NCI-H1436 treated with DMSO at 0.1 percent for 48 hours (cell line): ENCODE results near the gene C2orf74.
"Not testable (repeated sequence)": the region's sequence is repeated elsewhere in the genome, so short reads cannot be mapped to it uniquely, and the experiment has no call there.

Experiments
- DNase-seq: peaks from one replicate; lab custom pipeline; 2025; lab: John Stamatoyannopoulos, UW

C2orf74 gene

DNA sequence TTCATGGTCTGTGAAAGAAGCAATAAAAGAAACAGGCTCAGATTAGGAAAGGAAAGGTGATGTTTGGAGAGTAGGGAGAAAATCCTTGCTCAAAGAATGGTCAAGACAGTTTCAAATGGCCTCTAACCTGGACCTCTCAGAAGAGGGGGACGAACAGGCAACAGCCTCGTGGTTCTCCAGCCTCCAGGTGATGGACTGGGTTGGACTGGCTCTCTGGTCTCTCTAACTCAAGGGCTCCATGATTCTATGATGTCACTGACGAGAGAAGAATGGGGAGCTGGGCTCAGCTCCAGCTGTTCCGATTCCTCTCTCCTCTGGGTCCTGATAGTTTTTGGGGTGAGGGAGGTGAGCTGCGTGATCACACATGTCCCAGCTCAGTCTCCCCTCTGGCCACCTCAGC, at the start of gene C2orf74:
TSS of gene C2orf74 (plus strand) at position 301 of the 400 bp plus-strand sequence. CDS start 327 bp downstream, outside the sequence.
- no peak for DNase-seq

DNA sequence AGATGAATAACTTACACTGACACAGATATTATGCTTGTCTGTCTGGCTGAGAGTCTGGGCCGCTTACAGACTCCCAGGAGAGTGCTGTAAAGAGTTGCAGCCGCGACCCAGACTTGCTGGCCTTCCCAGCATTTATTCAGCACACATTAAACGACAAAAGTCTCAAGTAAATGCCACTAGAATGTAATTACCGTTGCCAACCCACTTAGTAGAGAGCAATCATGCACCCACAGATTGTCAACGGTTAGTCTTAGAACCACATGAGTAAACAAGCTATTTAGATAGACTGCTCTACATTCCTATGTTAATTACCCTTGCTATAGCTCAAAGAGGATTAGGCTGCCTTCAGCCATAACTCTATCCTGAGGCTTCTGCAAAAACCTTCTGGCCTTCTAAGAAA, 47.8 kb upstream of the C2orf74 start:
- DNase-seq, result no peak

DNA sequence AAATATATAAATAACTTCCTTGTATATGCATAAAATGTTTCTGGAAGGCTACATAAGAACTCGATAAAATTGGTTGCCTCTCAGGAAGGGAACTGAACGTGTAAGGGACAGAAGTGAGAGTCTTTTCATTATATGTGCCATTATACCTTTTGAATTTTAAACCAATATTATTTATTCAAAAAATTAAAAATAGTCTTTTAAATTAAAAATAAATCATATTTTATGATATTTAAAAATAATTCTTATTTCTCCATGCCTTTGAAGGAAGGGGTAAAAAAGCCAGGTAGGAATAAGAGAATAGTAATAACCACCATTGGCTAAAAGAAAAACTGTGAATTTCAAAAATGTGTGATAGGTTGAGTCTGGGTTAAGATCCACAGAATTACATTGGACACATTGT, 45.7 kb upstream of the C2orf74 start:
- no peak for DNase-seq

GRCh38 chr2:61117534-61117933, 44.5 kb upstream of the C2orf74 start:
- no peak for DNase-seq

DNA sequence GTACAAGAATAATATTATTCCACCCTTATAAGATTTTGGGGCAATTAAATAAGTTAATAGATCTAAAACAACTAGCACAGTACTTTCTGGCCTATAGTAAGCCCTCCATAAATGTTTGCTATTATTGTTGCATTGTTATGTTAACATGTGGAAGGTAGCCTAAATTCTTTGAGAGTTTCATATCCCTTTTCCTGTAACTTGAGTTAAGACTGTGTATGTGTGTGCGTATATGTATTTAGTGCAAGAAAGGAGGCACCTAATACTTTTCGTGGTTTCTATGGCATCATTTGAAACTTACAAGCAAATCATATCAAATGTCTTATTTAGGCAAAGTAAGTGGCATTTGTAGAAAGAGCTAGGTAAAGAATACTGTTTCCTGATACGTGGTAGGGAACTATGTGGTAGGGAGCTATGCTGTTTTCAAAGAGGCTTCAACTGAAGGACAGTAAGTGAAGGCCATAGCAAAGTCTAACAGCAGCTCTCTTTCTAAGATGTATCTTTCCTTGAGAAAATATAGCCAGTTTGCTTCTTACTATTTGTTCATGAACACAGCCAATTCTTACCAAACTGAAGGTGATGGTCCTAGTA, 36.8 kb upstream of the C2orf74 start:
- DNase-seq, result no peak

DNA sequence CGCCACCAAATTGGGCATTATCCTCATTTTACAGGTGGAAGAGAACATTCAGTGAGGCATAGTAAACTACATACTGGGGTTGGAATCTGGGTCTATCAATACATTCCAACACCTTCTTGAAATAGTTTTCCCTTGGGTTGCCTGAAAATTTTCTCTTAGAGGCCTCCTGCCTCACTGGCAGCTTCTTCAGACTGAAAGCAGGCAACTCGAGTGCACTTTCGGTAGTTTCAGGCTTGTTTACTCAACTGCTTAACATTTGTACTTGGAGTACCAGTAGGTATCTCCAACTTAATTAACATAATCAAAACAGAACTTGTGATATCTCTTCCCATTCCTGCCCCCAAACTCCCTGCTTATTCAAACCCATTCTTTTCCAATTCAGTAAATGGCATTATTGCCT, 36.2 kb upstream of the C2orf74 start:
- no peak for DNase-seq

DNA sequence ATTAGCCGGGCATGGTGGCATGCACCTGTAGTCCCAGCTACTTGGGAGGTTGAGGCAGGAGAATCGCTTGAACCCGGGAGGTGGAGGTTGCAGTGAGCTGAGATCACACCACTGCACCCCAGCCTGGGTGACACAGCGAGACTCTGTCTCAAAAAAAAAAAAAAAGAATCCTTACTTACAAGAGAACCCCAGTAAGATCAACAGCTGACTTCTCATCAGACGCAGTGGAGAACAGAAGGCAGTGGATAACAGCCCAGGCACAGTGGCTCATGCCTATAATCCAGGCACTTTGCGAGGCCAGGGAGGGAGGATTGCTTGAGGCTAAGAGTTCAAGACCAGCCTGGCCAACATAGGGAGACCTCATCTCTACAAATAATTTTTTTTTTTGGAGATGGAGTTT, 33.9 kb upstream of the C2orf74 start:
- DNase-seq, result not testable (repeated sequence)

GRCh38 chr2:61134141-61134540, 27.8 kb upstream of the C2orf74 start:
- no peak for DNase-seq

- no peak for DNase-seq
Observed at GRCh38 chr2:61135510-61135909, 26.5 kb upstream of the C2orf74 start.

DNA sequence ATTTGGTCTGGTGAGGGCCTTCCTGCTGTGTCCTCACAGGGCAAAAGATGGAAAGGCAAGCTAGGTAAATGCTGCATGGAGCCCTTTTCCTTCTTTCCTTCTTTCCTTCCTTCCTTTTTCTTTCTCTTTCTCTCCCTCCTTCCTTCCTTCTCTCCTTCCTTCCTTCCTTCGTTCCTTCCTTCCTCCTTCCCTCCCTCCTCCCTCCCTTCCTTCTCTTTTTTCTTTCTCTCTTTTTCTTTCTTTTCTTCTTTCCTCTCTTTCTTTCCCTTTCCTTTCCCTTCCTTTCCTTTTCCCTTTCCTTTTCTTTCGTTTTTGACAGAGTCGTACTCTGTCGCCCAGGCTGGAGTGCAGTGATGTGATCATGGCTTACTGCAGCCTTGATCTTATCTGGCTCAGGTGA, 23.1 kb upstream of the C2orf74 start:
- no peak for DNase-seq

- DNase-seq, result no peak
Observed at GRCh38 chr2:61141151-61141550, 20.8 kb upstream of the C2orf74 start.

GRCh38 chr2:61144697-61145268, 17.2 kb upstream of the C2orf74 start:
- DNase-seq, result peak; percentile 90

DNA sequence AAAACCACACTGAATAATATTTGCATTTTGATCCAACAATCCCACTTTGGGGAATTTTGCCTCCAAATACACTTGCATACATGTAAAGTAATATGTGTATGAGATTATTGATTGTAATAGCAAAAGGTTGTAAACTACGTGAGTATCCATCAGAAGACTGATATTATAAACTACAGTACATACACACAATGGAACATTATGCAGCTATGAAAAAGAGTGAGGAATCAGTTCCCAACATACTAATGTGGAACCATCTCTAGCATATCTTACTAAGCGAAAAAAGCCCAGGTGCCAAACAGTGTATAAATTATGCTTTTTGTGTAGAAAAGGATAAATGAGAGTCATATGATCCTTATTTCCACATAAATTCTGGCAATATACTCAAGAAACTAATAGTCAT, 16.0 kb upstream of the C2orf74 start:
- DNase-seq, result no peak

- DNase-seq, result not testable (repeated sequence)
Observed at GRCh38 chr2:61148091-61148490, 13.9 kb upstream of the C2orf74 start.

DNA sequence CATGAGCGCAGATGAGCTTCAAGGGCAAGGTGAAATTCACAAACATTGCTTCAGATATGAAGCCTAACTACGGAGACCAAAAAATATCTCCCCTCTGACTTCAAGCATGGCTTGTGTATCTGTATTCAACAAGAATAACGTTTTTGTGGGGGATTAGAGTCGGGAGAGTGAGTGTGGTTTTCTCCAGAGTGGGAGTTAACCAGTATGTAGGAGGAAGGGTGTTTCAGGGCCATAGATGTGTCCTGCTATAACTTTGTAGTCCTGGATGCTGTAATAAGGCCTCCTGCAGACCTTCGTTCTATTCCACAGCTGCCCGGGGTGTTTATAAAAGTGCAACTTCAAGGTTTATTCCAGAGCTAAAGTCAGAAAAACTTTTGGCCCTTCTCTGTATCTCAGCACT, 12.9 kb upstream of the C2orf74 start:
- no peak for DNase-seq

- no peak for DNase-seq
Observed at GRCh38 chr2:61151436-61151835, 10.6 kb upstream of the C2orf74 start.

- DNase-seq, result no peak
Observed at GRCh38 chr2:61157371-61158003, 4.5 kb upstream of the C2orf74 start.

DNA sequence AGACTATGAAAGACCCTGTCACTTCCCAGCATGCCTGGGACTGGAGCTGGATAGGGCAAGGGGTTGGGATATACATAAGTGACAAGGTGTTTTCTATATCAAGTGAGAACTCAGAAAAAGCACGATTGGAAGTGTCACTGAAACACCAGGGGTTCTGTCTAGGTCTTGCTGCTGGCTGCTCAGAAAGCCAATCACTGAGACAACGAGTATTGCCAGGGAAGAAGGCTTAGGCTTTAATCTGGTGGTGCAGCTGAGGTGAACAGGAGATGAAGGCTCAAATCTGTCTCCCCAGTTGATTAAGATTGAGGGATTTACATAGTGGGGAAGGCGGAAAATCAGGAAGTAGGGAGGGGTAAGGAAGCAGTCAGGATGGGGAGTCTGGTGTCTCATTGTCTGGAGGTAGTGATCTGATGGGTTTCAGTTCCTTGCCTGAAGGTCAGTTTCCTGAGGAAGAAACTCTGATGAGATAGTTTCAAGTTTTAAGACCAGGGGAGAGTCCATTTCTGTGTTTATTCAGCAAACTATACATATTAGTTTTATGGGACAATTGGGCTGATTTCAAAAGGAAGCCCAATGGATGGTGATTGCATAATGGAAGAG, 3.5 kb upstream of the C2orf74 start:
- no peak for DNase-seq

- no peak for DNase-seq
Observed at GRCh38 chr2:61162721-61163120, 733 bp downstream of the C2orf74 start.

- DNase-seq, result not testable (repeated sequence)
Observed at GRCh38 chr2:61165082-61165481, 3.1 kb downstream of the C2orf74 start.

GRCh38 chr2:61165946-61166345, 4.0 kb downstream of the C2orf74 start:
- DNase-seq, result no peak

- no peak for DNase-seq
Observed at GRCh38 chr2:61167579-61167978, 5.6 kb downstream of the C2orf74 start.

- DNase-seq, result no peak
Observed at GRCh38 chr2:61172671-61173070, 10.7 kb downstream of the C2orf74 start.
